Erythroblast (primary cell): ENCODE results near the gene WDR73.

Source experiments
- GATA1 ChIP-seq: IDR thresholded peaks from 2 replicates; pipeline ENCODE4 v1.6.1; 2011; ENCODE audit warnings: low read depth, mild to moderate bottlenecking, control low read depth, low read length, moderate library complexity
- POLR2A ChIP-seq: IDR thresholded peaks from 2 replicates; pipeline ENCODE4 v1.6.1; 2011; ENCODE audit warnings: mild to moderate bottlenecking, low read length

GRCh38 chr15:84605554-84605882, 48.6 kb downstream of the WDR73 start:
- no peak for TF ChIP-seq POLR2A
- no peak for TF ChIP-seq GATA1
